HepG2 (cell line): Measurements from ENCODE around the gene SLC6A9. TPM values are rescaled to one million over a fixed set of nuclear protein-coding genes. Genes with fewer than 3 reads are reported as not detected.

Experiments
- ATAC-seq: fragments of 200-7000 bp; cut with Tn5 transposase; 3 replicates; pipeline ENCODE4 v1.9.1; 2020; ENCODE audit warnings: mild to moderate bottlenecking, moderate library complexity
- BruUV-seq: library from RNA; stranded (reverse); fragments of 400-500 nt; replicated peaks from 2 replicates; lab custom pipeline; 2021; lab: Mats Ljungman, UMichigan
- CTCF ChIA-PET: fragments of 300-600 bp; formaldehyde crosslinking; extraction: SDS; loops from one replicate; lab custom pipeline; 2021; ENCODE audit warnings: low total read pairs, inconsistent platforms, low intra/inter-chr PET ratio; lab: Yijun Ruan, JAX
- POLR2A ChIA-PET: fragments of 350-600 bp; sonication (Branson Sonifier 250); formaldehyde crosslinking; loops from one replicate; lab custom pipeline; 2020; ENCODE audit warnings: antibody characterized with exemption, inconsistent platforms; lab: Yijun Ruan, JAX
- DNase-seq: peaks from one replicate; pipeline ENCODE4 v3.0.0-alpha.2; 2015; ENCODE audit warnings: low spot score
- FAIRE-seq: peaks from 3 replicates; lab custom pipeline; 2011; peaks lifted over from hg19 to GRCh38; lab: Jason Lieb, UNC
- H2AFZ ChIP-seq: one replicate; pipeline ENCODE4 v1.6.1; 2011; ENCODE audit warnings: low read length, inconsistent platforms
- H3K27ac ChIP-seq: fragments of 300-600 bp; 3 replicates; pipeline ENCODE4 v1.8.0; 2011; ENCODE audit warnings: mixed run types, mild to moderate bottlenecking, mixed read lengths, low read length, inconsistent platforms; ENCODE audit not compliant: insufficient read depth; ENCODE audit errors: extremely low read length
- H3K27me3 ChIP-seq, 2 experiments: fragments of 200-600 bp in 1 of 2; 2 replicates in 1 of 2; 3 replicates in 1 of 2; pipeline versions ENCODE4 v1.6.0 to v1.8.0; 2011; ENCODE audit warnings: low read length in 2 of 2, mild to moderate bottlenecking in 2 of 2, moderate library complexity in 2 of 2, inconsistent platforms in 1 of 2; ENCODE audit not compliant: insufficient read depth in 2 of 2, control insufficient read depth in 1 of 2
- H3K36me3 ChIP-seq, 2 experiments: fragments of 200-600 bp in 1 of 2; replicated peaks in 1 of 2; 2 replicates in 1 of 2; 3 replicates in 1 of 2; pipeline versions ENCODE4 v1.5.1 to v1.8.0; 2011; ENCODE audit warnings: low read length in 2 of 2, inconsistent platforms in 1 of 2; ENCODE audit not compliant: insufficient read depth in 2 of 2, control insufficient read depth in 1 of 2
- H3K4me1 ChIP-seq: 2 replicates; pipeline ENCODE4 v1.5.1; 2012; ENCODE audit warnings: low read length, inconsistent platforms; ENCODE audit not compliant: insufficient read depth
- H3K4me2 ChIP-seq: 2 replicates; pipeline ENCODE4 v1.6.0; 2011; ENCODE audit warnings: low read depth, low read length, inconsistent platforms
- H3K4me3 ChIP-seq, 3 experiments: fragments of 200-600 bp in 1 of 3; sonication (generic), shearing (Covaris generic) in 1 of 3; replicated peaks in 1 of 3; 2 replicates each; pipeline ENCODE4 v1.5.1; 2011 to 2016; ENCODE audit warnings: low read length in 3 of 3, inconsistent platforms in 2 of 3, low read depth in 2 of 3, mild to moderate bottlenecking in 2 of 3, control low read depth in 1 of 3, mixed read lengths in 1 of 3; ENCODE audit not compliant: insufficient read depth in 1 of 3
- H3K79me2 ChIP-seq: one replicate; pipeline ENCODE4 v1.6.1; 2011; ENCODE audit warnings: low read length, inconsistent platforms; ENCODE audit not compliant: insufficient read depth
- H3K9ac ChIP-seq: 2 replicates; pipeline ENCODE4 v1.6.0; 2011; ENCODE audit warnings: mild to moderate bottlenecking, low read depth, low read length, inconsistent platforms; ENCODE audit not compliant: insufficient read depth
- H3K9me3 ChIP-seq: 2 replicates; pipeline ENCODE4 v1.5.1; 2012; ENCODE audit warnings: mild to moderate bottlenecking, low read length
- H4K20me1 ChIP-seq: 2 replicates; pipeline ENCODE4 v1.6.0; 2011; ENCODE audit warnings: inconsistent platforms, mild to moderate bottlenecking, low read length, moderate library complexity; ENCODE audit not compliant: insufficient read depth
- MLLT10 ChIP-seq: sonication (generic); formaldehyde crosslinking; IDR thresholded peaks from 2 replicates; pipeline ENCODE4 v1.4.0; 2020; ENCODE audit warnings: missing genetic modification reagents
- NFAT5 ChIP-seq: sonication (generic); formaldehyde crosslinking; IDR thresholded peaks from 2 replicates; pipeline ENCODE4 v1.4.0; 2020; ENCODE audit warnings: missing genetic modification reagents
- TFDP2 ChIP-seq: sonication (generic); formaldehyde crosslinking; IDR thresholded peaks from 2 replicates; pipeline ENCODE4 v1.4.0; 2020; ENCODE audit warnings: missing genetic modification reagents
- ZBTB46 ChIP-seq: sonication (generic); formaldehyde crosslinking; IDR thresholded peaks from 2 replicates; pipeline ENCODE4 v1.4.0; 2020; ENCODE audit warnings: mild to moderate bottlenecking, missing genetic modification reagents, borderline replicate concordance
- ZNF17 ChIP-seq: sonication (generic); formaldehyde crosslinking; IDR thresholded peaks from 2 replicates; pipeline ENCODE4 v1.5.0; 2020; ENCODE audit warnings: mild to moderate bottlenecking, missing genetic modification reagents
- ZNF577 ChIP-seq: sonication (generic); formaldehyde crosslinking; IDR thresholded peaks from 2 replicates; pipeline ENCODE4 v1.4.0; 2020; ENCODE audit warnings: mild to moderate bottlenecking, low read depth, missing genetic modification reagents, borderline replicate concordance
- WGBS: methylation state at CpG from one replicate; pipeline ENCODE4 v1.1.6; 2017; ENCODE audit warnings: low lambda C conversion rate; 5-methylcytosine and 5-hydroxymethylcytosine counted together
- in situ Hi-C: cut with HindIII; loops from 2 replicates; pipeline ENCODE4 v1.10.0; 2017; ENCODE audit warnings: low pct_unique_long_range_greater_than_20kb; ENCODE audit not compliant: extremely low pct_ligation_motif_present
- intact Hi-C: fragments of 100-400 bp; cut with micrococcal nuclease; formaldehyde crosslinking; loops from one replicate; pipeline ENCODE4 v1.10.0; 2022; ENCODE audit not compliant: unreplicated experiment
- polyA plus RNA-seq, 8 experiments: library from polyadenylated mRNA; depleted of rRNA in 3 of 8; stranded (reverse) in 7 of 8; unstranded in 1 of 8; fragments of >200 nt; fragmentation: Illumina TruSeq in 4 of 8; extraction: Trizol in 4 of 8; gene quantifications; 2 replicates each; pipeline versions ENCODE4 v1.2.1 to v1.2.3, GENCODE V29; 2011 to 2016; ENCODE audit warnings: low read depth in 4 of 8, missing spikeins in 1 of 8, mixed read lengths in 1 of 8; ENCODE audit not compliant: insufficient read depth in 1 of 8
- total RNA-seq, 5 experiments: library from RNA; depleted of rRNA; stranded (reverse); fragments of >200 nt; fragmentation: Illumina TruSeq; extraction: Trizol; gene quantifications; 2 replicates each; pipeline ENCODE4 v1.2.3, GENCODE V29; 2016; ENCODE audit warnings: low read depth in 1 of 5

The SLC6A9 gene
- total and polyA plus RNA-seq, 2 of the 13 experiments (the other 11 are each of a cell fraction or from before 2014, with no cell fraction given) = 8.5 to 9.9 TPM

DNA sequence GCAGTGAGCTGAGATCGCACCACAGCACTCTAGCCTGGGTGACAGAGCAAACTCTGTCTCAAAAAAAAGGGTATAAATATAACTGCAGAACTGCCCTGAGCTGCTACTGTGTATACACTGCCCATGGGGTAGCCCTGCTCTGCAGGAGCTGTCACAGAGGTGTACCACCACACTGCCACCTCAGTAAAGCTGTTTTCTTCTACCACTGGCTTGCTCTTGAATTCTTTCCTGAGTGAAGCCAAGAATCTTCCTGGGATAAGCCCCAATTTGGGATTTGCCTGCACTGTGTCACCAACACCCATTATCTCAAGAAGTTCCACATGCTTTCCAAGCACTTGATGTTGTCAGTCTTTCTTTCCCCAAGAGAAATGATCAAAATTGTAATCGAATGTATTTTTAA, 30.6 kb upstream of the SLC6A9 start:
- POLR2A ChIA-PET = no interaction called here
- FAIRE-seq (no peak), ATAC-seq (no peak), DNase-seq (no peak)
- in situ Hi-C loops (no loop called here), intact Hi-C loops (no loop called here)
- H3K4me1 ChIP-seq = peaks cover 12% of the 10 kb centered on the region; the same call in 1 of the 2 replicates
- H2AFZ ChIP-seq = no peak overlapping the region
- CTCF ChIA-PET = no interaction called here
- H4K20me1 ChIP-seq = no peaks in the 10 kb centered on the region
- no peaks in the 10 kb centered on the region for H3K9me3 ChIP-seq
- no peaks in the 10 kb centered on the region for H3K36me3 ChIP-seq
- H3K4me2 ChIP-seq = no peak overlapping the region
- no peak for TF ChIP-seq ZNF577
- TF ChIP-seq MLLT10 (CRISPR knock-in tag) = no peak
- no peak for TF ChIP-seq TFDP2
- no peak for TF ChIP-seq ZNF17 (CRISPR knock-in tag)
- no peak for TF ChIP-seq ZBTB46 (CRISPR knock-in tag)
- no peak for TF ChIP-seq NFAT5 (CRISPR knock-in tag)
- 26% methylated on average over 2 of the region's 2 CpGs for WGBS
- no TSS peak for BruUV-seq
- no peaks in the 10 kb centered on the region for H3K79me2 ChIP-seq
- no peak overlapping the region for H3K27ac ChIP-seq
- no peak overlapping the region for H3K4me3 ChIP-seq
- H3K27me3 ChIP-seq = peaks cover 0 to 6% of the 10 kb centered on the region in 2 experiments; a peak in 1 of 5 replicates
- no peak overlapping the region for H3K9ac ChIP-seq
